ENCODE results near the gene LMF1.
"Not testable (repeated sequence)": the region's sequence is repeated elsewhere in the genome, so short reads cannot be mapped to it uniquely, and the experiment has no call there.

The LMF1 gene

GRCh38 chr16:869823-870641, 100.8 kb downstream of the LMF1 start:
- DNase-seq (ENCODE audit: low spot score), result no peak

- DNase-seq (ENCODE audit: low spot score), result no peak
These were observed 101.7 kb downstream of the LMF1 start for GRCh38 chr16:868846-869822.

GRCh38 chr16:868386-868755, 102.4 kb downstream of the LMF1 start:
- no peak for DNase-seq (ENCODE audit: low spot score)

GRCh38 chr16:867421-868385, 103.1 kb downstream of the LMF1 start:
- no peak for DNase-seq (ENCODE audit: low spot score)

- no peak for DNase-seq (ENCODE audit: low spot score)
These were observed 104.4 kb downstream of the LMF1 start for GRCh38 chr16:866252-866896.

- no peak for DNase-seq (ENCODE audit: low spot score)
These were observed 105.8 kb downstream of the LMF1 start for GRCh38 chr16:865026-865425.

- no peak for DNase-seq (ENCODE audit: low spot score)
These were observed 109.3 kb downstream of the LMF1 start for GRCh38 chr16:861446-861845.

GRCh38 chr16:860891-861290, 109.9 kb downstream of the LMF1 start:
- no peak for DNase-seq (ENCODE audit: low spot score)

GRCh38 chr16:858971-859370, 111.8 kb downstream of the LMF1 start:
- not testable (repeated sequence) for DNase-seq (ENCODE audit: low spot score)

- not testable (repeated sequence) for DNase-seq (ENCODE audit: low spot score)
These were observed 112.3 kb downstream of the LMF1 start for GRCh38 chr16:858441-858840.

- no peak for DNase-seq (ENCODE audit: low spot score)
These were observed 114.0 kb downstream of the LMF1 start for GRCh38 chr16:856811-857210.

- DNase-seq (ENCODE audit: low spot score), result no peak
These were observed 114.7 kb downstream of the LMF1 start for GRCh38 chr16:856101-856500.

GRCh38 chr16:855471-855870, 115.3 kb downstream of the LMF1 start:
- no peak for DNase-seq (ENCODE audit: low spot score)

GRCh38 chr16:854808-855410, 115.9 kb downstream of the LMF1 start:
- DNase-seq (ENCODE audit: low spot score), result no peak

- DNase-seq (ENCODE audit: low spot score), result no peak
These were observed 116.6 kb downstream of the LMF1 start for GRCh38 chr16:853981-854807.

GRCh38 chr16:853306-853705, 117.5 kb downstream of the LMF1 start:
- DNase-seq (ENCODE audit: low spot score), result no peak

- no peak for DNase-seq (ENCODE audit: low spot score)
These were observed 118.2 kb downstream of the LMF1 start for GRCh38 chr16:852451-853185.

GRCh38 chr16:851871-852270, 118.9 kb downstream of the LMF1 start:
- DNase-seq (ENCODE audit: low spot score), result no peak

- no peak for DNase-seq (ENCODE audit: low spot score)
These were observed 119.5 kb downstream of the LMF1 start for GRCh38 chr16:851209-851810.
